HepG2 (cell line): ENCODE measurements around the gene C2CD2. TPM values are rescaled to one million over a fixed set of nuclear protein-coding genes. Genes with fewer than 3 reads are reported as not detected.

Experiments used
- CEBPG ChIP-seq: IDR thresholded peaks from 2 replicates; pipeline ENCODE4 v1.6.1; 2016
- E2F2 ChIP-seq: sonication (generic); formaldehyde crosslinking; IDR thresholded peaks from 2 replicates; pipeline ENCODE4 v1.4.0; 2020; ENCODE audit warnings: missing genetic modification reagents, borderline replicate concordance
- HOXA7 ChIP-seq: sonication (generic); formaldehyde crosslinking; IDR thresholded peaks from 2 replicates; pipeline ENCODE4 v1.8.1; 2022; ENCODE audit warnings: mild to moderate bottlenecking, missing genetic modification reagents, moderate library complexity
- MIER2 ChIP-seq: IDR thresholded peaks from 2 replicates; pipeline ENCODE4 v1.6.1; 2016; ENCODE audit warnings: missing biosample characterization, missing genetic modification reagents
- MXI1 ChIP-seq: IDR thresholded peaks from 3 replicates; pipeline ENCODE4 v1.6.1; 2012; ENCODE audit warnings: low read depth, low read length, inconsistent platforms, borderline replicate concordance
- POGK ChIP-seq: sonication (generic); formaldehyde crosslinking; conservative IDR thresholded peaks from 2 replicates; pipeline ENCODE4 v1.8.0; 2022; ENCODE audit warnings: mild to moderate bottlenecking, moderate library complexity, missing genetic modification reagents
- PRPF4 ChIP-seq: fragments of 200-400 bp; formaldehyde crosslinking; IDR thresholded peaks from 2 replicates; pipeline ENCODE4 v1.6.1; 2016; ENCODE audit warnings: low read length, low read depth; ENCODE audit not compliant: poor library complexity, severe bottlenecking
- REST ChIP-seq, 2 experiments: IDR thresholded peaks; 2 replicates each; pipeline ENCODE4 v1.6.1; 2011 to 2012; ENCODE audit warnings: low read length in 2 of 2, borderline replicate concordance in 1 of 2, low read depth in 1 of 2, mild to moderate bottlenecking in 1 of 2, moderate library complexity in 1 of 2
- SKIL ChIP-seq: sonication (generic); formaldehyde crosslinking; IDR thresholded peaks from 2 replicates; pipeline ENCODE4 v1.8.0; 2022; ENCODE audit warnings: missing genetic modification reagents, mild to moderate bottlenecking, moderate library complexity, borderline replicate concordance
- SRSF1 ChIP-seq: fragments of 200-400 bp; formaldehyde crosslinking; optimal IDR thresholded peaks from 2 replicates; pipeline ENCODE3; 2017; ENCODE audit warnings: mild to moderate bottlenecking, low read depth, low read length, moderate library complexity
- TFDP1 ChIP-seq: IDR thresholded peaks from 2 replicates; pipeline ENCODE4 v1.6.1; 2016; ENCODE audit warnings: missing compliant biosample characterization, missing genetic modification reagents, borderline replicate concordance
- TGIF2 ChIP-seq: IDR thresholded peaks from 2 replicates; pipeline ENCODE4 v1.6.1; 2016; ENCODE audit warnings: control low read depth, missing compliant biosample characterization
- ZFX ChIP-seq: sonication (generic); formaldehyde crosslinking; IDR thresholded peaks from 2 replicates; pipeline ENCODE4 v1.4.0; 2020; ENCODE audit warnings: mild to moderate bottlenecking, low read depth, missing genetic modification reagents, moderate library complexity
- ZNF335 ChIP-seq: sonication (generic); formaldehyde crosslinking; IDR thresholded peaks from 2 replicates; pipeline ENCODE4 v1.4.0; 2020; ENCODE audit warnings: missing genetic modification reagents
- ZNF543 ChIP-seq: sonication (generic); formaldehyde crosslinking; IDR thresholded peaks from 2 replicates; pipeline ENCODE4 v1.4.0; 2020; ENCODE audit warnings: mild to moderate bottlenecking, missing genetic modification reagents
- ZNF670 ChIP-seq: sonication (generic); formaldehyde crosslinking; IDR thresholded peaks from 2 replicates; pipeline ENCODE4 v1.8.0; 2022; ENCODE audit warnings: mild to moderate bottlenecking, missing genetic modification reagents, borderline replicate concordance
- ZNF784 ChIP-seq: sonication (generic); formaldehyde crosslinking; IDR thresholded peaks from 2 replicates; pipeline ENCODE4 v1.5.1; 2020; ENCODE audit warnings: missing genetic modification reagents, mild to moderate bottlenecking, borderline replicate concordance
- polyA plus RNA-seq, 8 experiments: library from polyadenylated mRNA; depleted of rRNA in 3 of 8; stranded (reverse) in 7 of 8; unstranded in 1 of 8; fragments of >200 nt; fragmentation: Illumina TruSeq in 4 of 8; extraction: Trizol in 4 of 8; gene quantifications; 2 replicates each; pipeline versions ENCODE4 v1.2.1 to v1.2.3, GENCODE V29; 2011 to 2016; ENCODE audit warnings: low read depth in 4 of 8, missing spikeins in 1 of 8, mixed read lengths in 1 of 8; ENCODE audit not compliant: insufficient read depth in 1 of 8
- total RNA-seq, 5 experiments: library from RNA; depleted of rRNA; stranded (reverse); fragments of >200 nt; fragmentation: Illumina TruSeq; extraction: Trizol; gene quantifications; 2 replicates each; pipeline ENCODE4 v1.2.3, GENCODE V29; 2016; ENCODE audit warnings: low read depth in 1 of 5

C2CD2 gene
- total and polyA plus RNA-seq, 2 of the 13 experiments (the other 11 are each of a cell fraction or from before 2014, with no cell fraction given) = 12.5 to 19.7 TPM

- TF ChIP-seq POGK = no peak
- TF ChIP-seq TFDP1 (CRISPR knock-in tag) = no peak; the same call in 1 of the 2 replicates
- no peak for TF ChIP-seq TGIF2 (CRISPR knock-in tag)
- no peak for TF ChIP-seq ZNF670 (CRISPR knock-in tag)
- TF ChIP-seq REST (IDR thresholded peaks at IDR 0.05; ENCODE audit: borderline replicate concordance in 1 of 2, low read depth in 1 of 2, low read length in 2 of 2) = no peak
- no peak for TF ChIP-seq SKIL (CRISPR knock-in tag)
- TF ChIP-seq E2F2 (CRISPR knock-in tag) = no peak
- no peak for TF ChIP-seq CEBPG (CRISPR knock-in tag)
- no peak for TF ChIP-seq PRPF4
- TF ChIP-seq ZNF543 (CRISPR knock-in tag) = no peak
- 0 out of 3 replicates have a peak, but pooled peaks have one; percentile 7 for TF ChIP-seq MXI1
- no peak for TF ChIP-seq MIER2 (CRISPR knock-in tag)
- no peak for TF ChIP-seq ZNF335 (CRISPR knock-in tag)
- TF ChIP-seq SRSF1 = no peak
- TF ChIP-seq HOXA7 (CRISPR knock-in tag) = no peak
- 0 out of 2 replicates have a peak, but pooled peaks have one; percentile 27 for TF ChIP-seq ZFX (CRISPR knock-in tag)
- TF ChIP-seq ZNF784 (CRISPR knock-in tag) = no peak
These were observed 75.7 kb downstream of the C2CD2 start (continued) for GRCh38 chr21:41877901-41878830.
